ENCODE results near the gene PVALB.

Gene PVALB

DNA sequence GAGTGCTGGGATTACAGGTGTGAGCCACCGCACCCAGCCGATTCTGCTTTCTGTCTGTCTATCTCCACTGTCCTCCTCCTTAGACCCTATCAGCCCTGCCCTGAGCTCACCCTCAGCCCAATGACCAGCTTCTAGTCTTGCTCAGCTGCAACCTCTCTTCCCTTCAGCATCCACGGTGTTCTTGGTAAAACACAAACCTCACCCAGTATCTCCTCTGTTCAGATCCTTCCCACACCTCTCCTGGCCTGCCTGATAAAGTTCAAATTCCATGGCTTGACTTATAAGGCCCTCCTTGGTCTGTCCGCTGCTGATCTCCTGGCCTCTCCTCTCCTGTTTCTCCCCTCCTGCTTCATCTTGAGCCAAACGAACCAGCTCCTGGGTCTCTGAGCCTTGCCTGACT lies 29.4 kb upstream of the PVALB start:
- no peak for DNase-seq

DNA sequence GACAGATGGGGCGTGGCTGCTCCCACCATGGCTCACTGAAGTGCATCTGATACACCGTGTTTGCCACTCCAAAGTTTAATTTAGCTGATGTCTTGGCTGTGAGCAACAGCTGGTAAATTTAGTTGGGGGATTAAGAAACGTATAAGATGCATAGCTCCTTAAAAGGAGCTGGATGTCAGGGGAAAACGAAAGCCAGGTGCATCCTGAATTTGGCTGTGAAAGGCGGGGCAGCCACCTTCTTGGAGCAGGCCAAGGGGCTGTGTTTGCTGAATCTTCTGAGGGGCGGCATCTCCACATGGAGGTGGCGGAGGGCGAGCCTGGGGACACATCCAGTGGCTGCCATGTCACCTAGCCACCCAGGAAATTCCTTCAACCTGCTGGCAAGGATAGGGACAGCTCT lies 23.3 kb upstream of the PVALB start:
- no peak for DNase-seq

- no peak for DNase-seq
These were observed 22.7 kb upstream of the PVALB start for GRCh38 chr22:36839356-36840073.

- no peak for DNase-seq
These were observed 21.5 kb upstream of the PVALB start for GRCh38 chr22:36838119-36839030.

- no peak for DNase-seq
These were observed 19.1 kb upstream of the PVALB start for GRCh38 chr22:36835903-36836302.

GRCh38 chr22:36833073-36833472 lies 16.2 kb upstream of the PVALB start:
- no peak for DNase-seq

DNA sequence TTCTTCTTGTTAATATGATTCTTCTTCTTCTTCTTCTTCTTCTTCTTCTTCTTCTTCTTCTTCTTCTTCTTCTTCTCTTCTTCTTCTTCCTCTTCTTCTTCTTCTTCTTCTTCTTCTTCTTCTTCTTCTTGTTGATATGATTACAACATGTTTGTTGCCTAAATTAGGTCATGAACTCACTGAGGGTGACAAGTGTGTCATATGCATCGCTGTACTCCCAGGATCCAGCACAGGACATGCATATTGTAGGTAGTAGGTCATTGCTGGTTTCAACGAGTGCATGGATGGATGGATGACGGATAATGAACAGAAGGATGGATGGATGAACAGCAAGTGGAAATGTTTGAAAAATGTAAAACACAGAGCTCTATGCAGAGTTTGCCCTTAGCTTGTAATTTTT lies 14.9 kb upstream of the PVALB start:
- no peak for DNase-seq

DNA sequence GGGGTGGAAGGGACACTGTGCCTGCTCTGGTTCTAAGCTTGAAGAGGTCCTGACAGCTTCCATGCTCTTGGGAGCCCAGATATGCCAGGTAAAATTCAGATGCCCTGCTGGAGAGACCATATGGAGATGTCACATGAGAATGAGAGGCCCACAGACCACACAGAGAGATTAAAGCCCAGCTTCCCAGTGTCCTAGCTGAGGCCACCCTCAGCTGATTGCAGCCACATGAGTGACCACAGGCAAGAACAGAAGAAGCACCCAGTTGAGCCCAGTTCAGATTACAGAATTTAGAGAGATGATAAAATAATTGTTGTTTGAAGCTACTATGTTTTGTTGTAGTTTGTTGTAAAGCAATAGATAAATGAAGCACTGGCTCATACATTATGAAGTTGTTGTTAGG lies 14.4 kb upstream of the PVALB start:
- no peak for DNase-seq

DNA sequence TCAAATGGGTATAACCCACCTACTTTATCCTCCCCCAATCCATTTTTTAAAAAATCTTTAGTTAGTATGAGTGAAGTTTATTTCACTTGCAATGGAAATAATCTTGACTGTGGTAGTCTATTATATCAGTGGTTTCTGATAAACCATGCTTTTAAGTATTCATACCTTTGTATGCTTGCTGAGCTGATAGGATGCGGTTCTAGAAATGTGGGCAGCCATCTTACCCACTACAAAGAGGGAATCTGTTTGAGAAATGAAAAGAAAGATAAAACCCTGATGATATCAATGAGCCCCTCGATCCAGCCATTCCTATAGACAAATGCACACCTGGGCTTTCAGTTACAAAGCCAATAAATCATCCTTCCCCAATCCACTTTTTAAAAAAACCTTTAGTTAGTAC lies 13.8 kb upstream of the PVALB start:
- DNase-seq, result no peak

DNA sequence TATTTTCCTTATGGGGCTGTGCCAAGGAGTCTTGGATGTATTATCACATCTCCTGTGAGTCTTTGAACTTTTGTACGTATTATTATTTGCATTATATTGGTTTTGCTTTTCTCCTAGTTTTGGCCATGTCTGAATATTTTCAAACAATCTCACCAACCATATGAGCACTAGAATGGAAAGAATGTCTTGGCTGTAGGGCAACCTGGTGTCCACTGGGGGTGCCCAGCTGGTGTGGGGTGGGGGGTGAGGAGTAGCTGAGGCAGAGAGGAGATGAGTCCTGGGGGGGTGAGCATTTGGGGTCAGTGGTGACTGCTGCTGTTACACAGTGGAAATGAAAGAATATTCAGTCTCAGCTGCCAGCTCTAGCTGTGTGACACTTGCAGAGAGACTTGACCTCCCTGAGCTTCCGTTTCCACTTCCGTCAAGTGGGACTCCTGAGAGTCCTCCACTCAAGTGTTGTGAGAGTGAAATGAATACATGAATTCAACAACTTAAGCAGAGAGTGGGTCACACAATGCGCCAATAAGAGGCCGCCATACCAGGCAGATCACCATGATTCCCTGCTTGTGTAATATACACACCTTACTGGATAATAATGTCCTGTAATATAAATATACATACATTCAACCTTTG lies 12.7 kb upstream of the PVALB start:
- no peak for DNase-seq

GRCh38 chr22:36828815-36829214 lies 12.0 kb upstream of the PVALB start:
- DNase-seq, result no peak

- no peak for DNase-seq
These were observed 9.4 kb upstream of the PVALB start for GRCh38 chr22:36826262-36826661.

DNA sequence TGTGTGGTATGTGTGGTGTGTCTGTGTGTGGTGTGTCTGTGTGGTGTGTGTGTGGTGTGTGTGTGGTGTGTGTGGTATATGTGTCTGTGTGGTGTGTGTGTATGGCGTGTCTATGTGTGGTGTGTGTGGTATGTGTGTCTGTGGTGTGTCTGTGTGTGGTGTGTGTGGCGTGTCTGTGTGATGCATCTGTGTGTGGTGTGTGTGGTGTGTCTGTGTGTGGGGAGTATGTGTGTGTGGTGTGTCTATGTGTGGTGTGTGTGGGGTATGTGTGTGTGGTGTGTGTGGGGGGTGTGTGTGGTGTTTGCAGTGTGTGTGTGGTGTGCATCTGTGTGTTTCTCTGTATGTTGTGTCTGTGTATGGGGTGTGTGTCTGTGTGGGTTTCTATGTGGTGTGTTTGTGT lies 7.8 kb upstream of the PVALB start:
- no peak for DNase-seq

- peak; percentile 57 for DNase-seq
These were observed 6.5 kb upstream of the PVALB start for GRCh38 chr22:36823186-36823839.

- DNase-seq, result no peak
These were observed 5.7 kb upstream of the PVALB start for GRCh38 chr22:36822581-36822980.

DNA sequence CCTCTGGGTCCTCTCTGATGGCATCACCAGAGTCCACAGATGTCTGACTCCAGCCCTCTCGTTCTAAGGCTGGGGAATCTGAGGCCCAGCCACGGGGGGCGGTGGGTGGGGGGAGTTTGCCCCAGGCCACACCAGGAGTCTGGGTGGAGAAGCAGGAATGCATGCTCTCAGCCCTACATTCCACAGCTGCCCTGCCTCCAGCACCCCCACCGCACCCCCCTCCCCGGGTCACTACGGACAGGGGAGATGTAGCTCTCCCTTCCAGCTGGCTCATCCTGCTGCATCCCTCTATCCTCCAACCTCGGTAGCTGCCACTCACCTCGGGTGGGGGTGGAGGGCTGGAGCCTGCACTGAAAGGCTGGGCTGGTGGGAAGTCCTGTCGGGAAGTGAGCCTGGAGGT lies 2.3 kb upstream of the PVALB start:
- peak; percentile 7 for DNase-seq

- DNase-seq, result no peak
These were observed 1.3 kb upstream of the PVALB start for GRCh38 chr22:36818010-36818642.

DNA sequence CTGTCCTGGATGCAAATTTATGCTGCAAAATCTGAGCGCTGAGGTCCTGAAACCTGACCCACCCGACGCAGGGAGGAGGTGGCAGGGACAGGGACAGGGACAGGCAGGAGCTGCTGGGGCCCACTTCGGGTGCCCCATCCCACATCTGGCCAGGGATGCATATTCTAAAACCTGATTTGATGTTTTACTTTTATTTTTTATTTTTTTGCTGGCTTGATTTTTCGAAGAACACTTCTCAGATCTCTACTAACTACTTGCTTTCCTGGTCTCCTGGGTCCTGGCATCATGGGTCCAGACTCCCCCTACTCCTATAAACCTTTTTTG lies 652 bp upstream of the PVALB start:
- DNase-seq, result no peak

GRCh38 chr22:36816339-36816635 lies 548 bp downstream of the PVALB start:
- DNase-seq, result no peak

- no peak for DNase-seq
These were observed 1.1 kb downstream of the PVALB start for GRCh38 chr22:36815558-36816338.

GRCh38 chr22:36814801-36815200 lies 2.0 kb downstream of the PVALB start:
- no peak for DNase-seq
